Glutamatergic neuron (in vitro differentiated cells): ENCODE data around the gene PSMD1. TPM values are rescaled to one million over a fixed set of nuclear protein-coding genes. Genes with fewer than 3 reads are reported as not detected.

Source experiments
- DNase-seq: peaks from one replicate; pipeline ENCODE4 v3.0.0; 2022
- H3K27ac Mint-ChIP-seq: one replicate; pipeline ENCODE4 v1.8.0; 2020; ENCODE audit warnings: mild to moderate bottlenecking, mixed read lengths, inconsistent platforms; ENCODE audit not compliant: unreplicated experiment
- H3K27me3 Mint-ChIP-seq: one replicate; pipeline ENCODE4 v1.8.0; 2020; ENCODE audit warnings: mild to moderate bottlenecking, moderate library complexity, mixed read lengths, inconsistent platforms; ENCODE audit not compliant: unreplicated experiment
- H3K36me3 Mint-ChIP-seq: one replicate; pipeline ENCODE4 v1.8.0; 2020; ENCODE audit warnings: mild to moderate bottlenecking, mixed read lengths, inconsistent platforms; ENCODE audit not compliant: unreplicated experiment
- H3K4me1 Mint-ChIP-seq: one replicate; pipeline ENCODE4 v1.8.0; 2020; ENCODE audit warnings: mild to moderate bottlenecking, low read depth, mixed read lengths, inconsistent platforms; ENCODE audit not compliant: unreplicated experiment
- H3K4me3 Mint-ChIP-seq: one replicate; pipeline ENCODE4 v1.8.0; 2020; ENCODE audit warnings: mild to moderate bottlenecking, mixed read lengths, inconsistent platforms; ENCODE audit not compliant: unreplicated experiment
- H3K9me3 Mint-ChIP-seq: one replicate; pipeline ENCODE4 v1.8.0; 2020; ENCODE audit warnings: mild to moderate bottlenecking, moderate library complexity, mixed read lengths, inconsistent platforms; ENCODE audit not compliant: unreplicated experiment
- CTCF ChIP-seq: fragments of 200-600 bp; sonication (generic); IDR thresholded peaks from one replicate; pipeline ENCODE4 v1.5.0; 2021; ENCODE audit not compliant: partially characterized antibody, unreplicated experiment
- total RNA-seq: library from RNA; stranded (reverse); fragmentation: NEBNext Ultra II Directional; extraction: Animal tissue kit (Norgen Biotek cat#: 25700); gene quantifications from one replicate; pipeline ENCODE4 v1.2.1, GENCODE V29; 2021; ENCODE audit not compliant: unreplicated experiment

The PSMD1 gene
- total RNA-seq, 1 donor from 2014 or later: 126 TPM

- DNase-seq: peak; percentile 89
- Mint-ChIP-seq H3K9me3 (no peaks in the 10 kb centered on the region), H3K27ac (no peak overlapping the region), H3K4me3 (peak overlapping the region; percentile 84), H3K4me1 (peaks cover 3% of the 10 kb centered on the region), H3K27me3 (peaks cover 6% of the 10 kb centered on the region), H3K36me3 (no peaks in the 10 kb centered on the region)
- TF ChIP-seq CTCF: peak; percentile 88
These were observed 3.9 kb upstream of the PSMD1 start for GRCh38 chr2:231052494-231053451.

GRCh38 chr2:231053846-231054245, 2.8 kb upstream of the PSMD1 start:
- no peak for DNase-seq
- TF ChIP-seq CTCF: no peak
- H3K36me3 Mint-ChIP-seq: no peaks in the 10 kb centered on the region
- H3K27ac Mint-ChIP-seq: no peak overlapping the region
- no peaks in the 10 kb centered on the region for H3K9me3 Mint-ChIP-seq
- H3K27me3 Mint-ChIP-seq: peaks cover 6% of the 10 kb centered on the region
- H3K4me3 Mint-ChIP-seq: peak overlapping the region; percentile 51
- peaks cover 13% of the 10 kb centered on the region for H3K4me1 Mint-ChIP-seq

- Mint-ChIP-seq H3K4me3 (peak overlapping the region; percentile 83), H3K36me3 (no peaks in the 10 kb centered on the region), H3K4me1 (peaks cover 17% of the 10 kb centered on the region), H3K9me3 (no peaks in the 10 kb centered on the region), H3K27me3 (peaks cover 6% of the 10 kb centered on the region), H3K27ac (peak overlapping the region; percentile 76)
- no peak for DNase-seq
- TF ChIP-seq CTCF: no peak
These were observed 923 bp downstream of the PSMD1 start for GRCh38 chr2:231057590-231057989.

GRCh38 chr2:231058761-231059550, 2.3 kb downstream of the PSMD1 start:
- DNase-seq: no peak
- H3K27ac Mint-ChIP-seq: no peak overlapping the region
- no peaks in the 10 kb centered on the region for H3K9me3 Mint-ChIP-seq
- no peaks in the 10 kb centered on the region for H3K36me3 Mint-ChIP-seq
- H3K4me3 Mint-ChIP-seq: peak overlapping the region; percentile 83
- no peak for TF ChIP-seq CTCF
- H3K27me3 Mint-ChIP-seq: no peaks in the 10 kb centered on the region
- H3K4me1 Mint-ChIP-seq: peaks cover 17% of the 10 kb centered on the region
